Measurements from ENCODE around the gene ADAM22.

Gene ADAM22

DNA sequence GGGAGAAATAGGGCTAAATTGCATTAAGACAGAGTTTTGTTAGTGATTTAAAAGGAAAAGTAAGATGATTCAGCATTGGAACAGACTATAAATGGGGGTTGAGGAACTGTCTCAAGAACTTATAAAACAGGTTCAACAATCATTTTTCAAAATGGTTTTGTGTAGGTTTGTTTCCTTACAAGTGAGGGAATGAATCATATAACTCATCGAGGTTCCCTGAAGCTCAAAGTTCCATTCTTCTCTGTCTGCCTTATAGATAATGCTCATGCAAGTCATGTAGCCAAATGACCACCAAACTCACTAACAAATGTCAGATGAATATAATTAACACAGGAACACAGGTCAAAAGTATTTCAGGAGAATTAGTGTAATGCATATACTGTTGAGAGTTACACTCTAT lies 27.7 kb downstream of the ADAM22 start:
- DNase-seq: no peak

DNA sequence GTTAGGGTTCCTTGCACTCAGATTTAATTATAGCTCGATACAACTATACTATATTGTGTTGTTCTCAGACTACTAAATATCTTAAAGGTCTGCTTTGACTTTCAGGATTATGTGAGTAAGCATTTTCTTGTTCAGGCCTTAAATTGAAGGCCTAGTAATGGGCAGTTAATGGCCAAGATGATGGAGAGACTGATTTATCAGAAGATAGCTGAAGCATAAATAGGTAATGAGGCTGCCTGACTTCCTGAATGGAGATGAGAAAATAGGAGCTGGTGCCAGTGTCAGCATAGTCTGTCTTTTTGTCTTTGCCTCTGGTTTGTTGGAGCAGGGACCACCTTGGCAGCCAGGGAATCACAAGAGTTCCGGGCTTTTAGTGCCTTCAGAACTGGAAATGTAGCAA lies 32.2 kb downstream of the ADAM22 start:
- DNase-seq: no peak

DNA sequence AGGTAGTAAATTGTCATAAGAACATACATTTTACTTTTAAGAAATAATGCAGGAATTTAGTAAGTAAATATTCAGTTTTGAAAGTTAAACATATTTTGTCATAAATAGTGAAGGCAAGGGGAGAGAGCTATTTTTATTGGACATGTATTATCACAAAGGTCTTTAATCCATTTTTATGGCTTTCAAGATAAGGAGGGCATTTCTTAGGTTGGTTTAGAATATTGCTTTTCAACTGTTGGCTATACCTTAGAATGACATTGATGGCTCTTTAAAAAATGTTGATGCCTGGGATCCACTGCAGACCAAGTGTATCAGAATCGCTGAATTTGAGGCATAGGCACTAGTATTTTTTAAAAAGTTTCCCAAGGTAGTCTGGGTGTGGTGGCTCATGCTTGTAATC lies 34.0 kb downstream of the ADAM22 start:
- no peak for DNase-seq

DNA sequence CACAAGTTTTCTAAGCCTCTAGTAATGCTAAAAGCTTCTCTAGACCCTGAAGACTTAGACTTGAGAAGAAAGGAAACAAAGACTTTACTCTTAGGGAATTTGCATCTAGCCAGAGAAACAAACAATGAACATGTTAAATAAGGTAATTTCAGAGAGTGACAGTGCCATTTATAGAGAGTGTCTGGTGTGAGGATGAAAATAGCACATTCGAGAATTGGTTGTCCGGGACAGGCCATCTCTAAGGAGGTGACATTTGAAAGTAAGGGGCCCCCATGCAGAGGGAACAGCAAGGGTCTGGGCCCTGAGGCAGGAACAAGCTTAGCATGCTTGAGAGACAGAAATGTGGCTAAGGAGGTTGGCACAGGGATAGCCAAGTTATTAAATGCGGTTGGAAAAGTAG lies 48.1 kb downstream of the ADAM22 start:
- DNase-seq: no peak

DNA sequence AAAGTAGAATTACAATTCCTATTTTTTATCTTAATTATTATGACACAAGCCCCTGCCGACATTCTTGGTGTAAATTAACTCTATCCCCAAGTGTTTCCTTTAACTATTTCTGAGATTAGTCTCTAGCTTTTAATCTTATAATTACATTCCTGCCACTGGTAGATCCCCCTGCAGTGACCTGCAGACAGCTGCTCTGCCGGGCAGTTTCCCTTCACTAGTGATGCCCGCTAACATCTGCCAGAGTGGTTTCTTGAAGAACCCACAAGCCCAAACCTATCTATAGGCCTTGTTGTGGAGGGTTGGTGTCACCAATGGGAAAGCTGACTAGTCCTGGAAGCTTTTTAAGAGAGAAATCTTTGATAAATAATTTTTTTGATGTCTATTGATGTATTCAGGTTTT lies 50.0 kb downstream of the ADAM22 start:
- DNase-seq: no peak

DNA sequence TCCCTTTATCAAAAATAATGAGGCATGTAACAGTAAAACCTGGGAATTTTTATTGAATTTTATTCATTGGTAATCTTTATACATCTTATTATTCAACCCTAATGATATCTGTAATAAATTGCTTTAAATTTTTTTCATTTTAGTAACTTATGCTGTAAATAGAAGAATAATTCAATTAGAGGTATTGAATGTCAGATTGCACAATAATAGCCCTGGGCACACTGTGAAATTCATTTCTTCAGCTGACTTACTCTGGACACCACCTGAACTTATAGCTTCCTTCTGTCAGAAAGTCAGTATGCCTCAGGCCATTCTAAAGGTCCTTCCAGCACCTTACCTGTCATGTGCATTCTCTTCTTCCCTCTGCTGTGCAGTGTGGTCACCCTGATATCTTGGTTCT lies 59.2 kb downstream of the ADAM22 start:
- no peak for DNase-seq

DNA sequence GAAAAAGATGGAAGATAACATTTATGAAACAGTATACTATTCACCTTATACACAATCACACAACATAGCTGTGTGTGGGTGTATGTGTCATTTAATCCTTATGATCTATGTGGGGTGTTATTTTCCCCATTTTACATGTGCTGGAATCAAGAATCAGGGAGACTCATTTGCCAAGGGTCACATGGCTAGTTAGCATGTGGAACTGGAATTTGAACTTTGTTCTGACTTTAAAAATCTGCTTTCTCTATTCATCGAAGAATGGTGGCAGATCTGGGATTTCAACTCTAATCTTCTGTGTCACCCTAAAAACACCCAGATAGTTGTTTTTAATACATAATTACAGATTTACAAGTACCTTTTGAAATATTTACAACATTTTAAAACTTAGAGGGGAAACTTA lies 65.2 kb downstream of the ADAM22 start:
- DNase-seq: no peak

DNA sequence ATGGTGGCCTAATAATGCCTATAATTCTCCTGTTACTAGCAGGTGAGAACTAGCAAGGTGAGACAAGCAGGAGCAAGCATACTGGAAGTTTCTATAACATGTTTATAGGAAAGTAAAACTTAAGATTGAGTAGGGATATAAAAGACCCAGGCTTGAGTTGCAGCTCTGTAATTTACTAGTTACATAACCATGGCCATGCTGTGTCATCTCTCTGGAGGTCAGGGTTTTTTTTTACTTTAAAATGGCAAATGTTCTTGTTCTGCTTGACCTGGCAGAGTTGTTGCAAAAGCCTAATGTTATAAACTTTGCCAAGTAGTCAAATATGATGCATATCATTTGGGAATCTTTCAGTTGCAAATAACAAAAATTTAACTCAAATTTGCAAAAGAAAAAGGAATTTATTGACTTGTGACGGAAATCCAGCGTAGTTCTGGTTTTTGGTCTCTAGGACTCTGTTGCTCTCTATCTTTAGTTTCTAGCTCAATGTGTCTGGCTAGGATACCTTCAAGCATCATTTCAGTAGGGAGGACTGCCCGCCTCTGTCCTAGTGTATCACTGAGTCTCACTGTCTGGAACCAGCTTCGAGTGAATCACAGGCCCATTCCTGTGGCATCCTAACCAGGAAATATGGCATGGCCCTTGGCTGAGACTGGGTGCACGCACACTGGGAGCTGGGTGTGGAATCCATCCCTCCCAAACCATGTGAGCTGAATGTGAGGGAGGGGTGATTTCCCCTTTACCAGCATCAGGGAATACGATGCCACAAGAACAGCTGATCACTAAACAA lies 67.9 kb downstream of the ADAM22 start:
- DNase-seq: no peak

DNA sequence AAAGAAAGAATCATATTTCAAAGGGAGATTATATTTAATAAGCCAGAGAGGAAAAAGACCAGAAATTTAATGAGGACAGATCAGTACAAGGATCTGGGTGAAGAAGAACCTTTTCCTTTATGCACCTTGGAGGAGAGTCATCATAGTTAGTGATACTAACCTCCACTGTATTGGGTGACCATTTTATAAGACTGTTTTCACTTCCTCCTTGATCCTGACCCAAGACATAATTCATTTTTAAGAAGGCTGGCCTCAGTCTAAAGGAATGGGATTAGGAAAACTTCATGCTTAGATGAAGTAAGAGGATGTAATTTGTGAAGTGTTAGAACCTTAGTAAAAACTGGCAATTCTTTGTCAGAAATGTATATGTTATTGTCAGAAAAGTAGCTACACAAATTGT lies 68.6 kb downstream of the ADAM22 start:
- DNase-seq: no peak

DNA sequence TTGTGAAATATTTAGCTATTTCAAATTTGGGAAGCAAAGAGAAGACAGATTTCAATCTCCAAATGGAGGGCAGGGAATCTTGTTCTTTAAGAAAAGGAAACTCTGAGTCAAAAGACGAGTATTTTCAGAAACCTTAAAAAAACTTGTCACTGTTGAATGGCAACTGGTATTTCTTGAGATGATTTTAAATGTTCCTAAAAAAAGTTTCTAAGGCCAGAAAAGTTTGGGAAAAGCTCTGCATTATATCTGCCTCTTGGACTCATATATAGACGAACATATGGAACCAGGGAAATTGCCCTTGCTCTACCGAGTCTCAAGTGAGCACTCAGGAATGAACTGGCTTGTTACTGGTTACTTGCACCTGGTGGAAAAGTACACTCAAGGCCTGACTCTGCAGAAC lies 69.5 kb downstream of the ADAM22 start:
- DNase-seq: no peak

DNA sequence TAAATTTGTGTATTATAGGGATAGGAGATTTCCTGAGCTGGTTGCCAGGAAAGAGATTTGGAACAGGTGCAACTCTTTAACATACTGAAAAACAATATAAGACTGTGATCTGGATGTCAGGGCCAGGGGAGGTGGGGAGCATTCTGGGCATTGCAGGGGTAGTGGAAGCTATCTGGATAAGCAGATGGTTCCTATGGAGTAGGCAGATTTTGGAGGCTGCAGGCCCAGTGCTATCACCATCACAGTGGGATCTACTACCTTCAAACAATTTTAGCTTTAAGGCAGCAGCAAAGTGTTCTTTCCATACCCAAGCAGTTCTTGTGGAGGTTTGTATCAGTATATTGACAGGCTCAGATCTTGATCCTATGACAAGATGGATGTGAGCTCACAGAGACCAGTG lies 71.1 kb downstream of the ADAM22 start:
- DNase-seq: no peak

DNA sequence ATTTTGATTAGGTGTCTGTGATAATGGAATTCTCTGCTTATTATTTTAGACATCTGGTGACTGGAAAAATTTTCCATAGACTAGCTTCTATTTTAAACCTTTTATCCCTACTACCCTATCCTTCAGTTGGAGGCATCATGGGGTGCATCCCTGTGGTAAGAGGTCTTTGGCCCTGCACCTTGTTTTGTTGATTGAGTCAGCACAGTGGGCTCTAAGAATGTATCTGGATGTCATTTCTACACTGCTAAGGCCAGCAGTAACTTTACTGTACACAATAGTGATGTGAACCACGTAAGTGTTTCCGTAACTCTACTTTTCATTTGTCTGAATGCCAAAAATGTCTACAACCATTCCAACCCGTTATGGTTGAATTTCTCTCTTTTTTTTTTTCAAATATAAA lies 75.6 kb downstream of the ADAM22 start:
- no peak for DNase-seq

DNA sequence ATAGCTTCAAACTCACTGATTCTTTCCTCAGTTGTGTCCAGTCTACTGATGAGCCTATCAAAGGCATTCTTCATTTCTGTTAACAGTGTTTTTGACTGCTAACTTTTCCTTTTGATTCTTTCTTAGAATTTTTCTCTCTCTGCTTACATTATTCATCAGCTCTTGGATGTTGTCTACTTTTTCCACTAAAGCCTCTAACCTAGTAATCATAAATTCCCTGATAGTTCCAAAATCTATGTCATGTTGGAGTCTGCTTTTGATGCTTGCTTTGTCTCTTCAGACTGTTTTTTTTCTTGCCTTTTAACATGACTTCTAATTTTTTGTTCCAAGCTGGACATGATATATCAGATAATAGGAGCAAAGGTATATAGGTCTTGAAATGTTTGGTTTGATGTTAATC lies 78.0 kb downstream of the ADAM22 start:
- DNase-seq: no peak

DNA sequence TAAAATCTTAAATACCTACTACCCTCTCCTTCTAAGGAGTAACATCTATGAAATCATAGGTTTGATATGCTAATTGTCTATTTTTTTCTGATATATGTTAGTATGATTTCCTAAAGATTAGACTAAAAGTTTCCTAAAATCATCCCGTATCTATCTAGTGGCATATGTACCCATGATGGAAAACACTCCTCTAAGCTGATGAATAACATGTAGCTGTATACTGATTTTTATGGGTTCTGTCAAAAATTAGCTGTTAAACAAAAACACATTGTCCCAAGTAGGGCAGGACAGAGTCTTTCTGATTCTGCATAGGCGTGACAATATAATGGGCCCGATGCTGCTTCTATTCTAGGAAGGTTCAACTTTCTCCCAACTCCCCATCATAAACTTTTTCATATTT lies 79.9 kb downstream of the ADAM22 start:
- DNase-seq: no peak

DNA sequence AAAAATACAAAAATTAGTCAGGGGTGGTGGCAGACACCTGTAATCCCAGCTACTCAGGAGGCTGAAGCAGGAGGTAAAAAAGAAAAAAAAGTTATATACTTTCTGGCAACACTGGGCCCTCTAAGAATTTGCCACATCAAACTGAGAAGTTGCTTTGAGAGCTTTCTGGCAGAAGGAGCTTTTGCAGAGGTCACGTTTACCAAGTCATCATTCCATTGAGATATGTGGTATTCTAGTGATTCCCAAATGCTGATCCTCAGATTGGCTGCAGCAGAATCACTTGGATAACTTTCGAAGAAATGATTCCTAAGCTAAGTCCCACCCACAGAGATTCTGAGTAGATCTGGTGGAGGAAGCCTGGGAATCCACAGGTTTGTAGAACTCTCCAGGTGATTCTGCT lies 80.5 kb downstream of the ADAM22 start:
- DNase-seq: no peak

DNA sequence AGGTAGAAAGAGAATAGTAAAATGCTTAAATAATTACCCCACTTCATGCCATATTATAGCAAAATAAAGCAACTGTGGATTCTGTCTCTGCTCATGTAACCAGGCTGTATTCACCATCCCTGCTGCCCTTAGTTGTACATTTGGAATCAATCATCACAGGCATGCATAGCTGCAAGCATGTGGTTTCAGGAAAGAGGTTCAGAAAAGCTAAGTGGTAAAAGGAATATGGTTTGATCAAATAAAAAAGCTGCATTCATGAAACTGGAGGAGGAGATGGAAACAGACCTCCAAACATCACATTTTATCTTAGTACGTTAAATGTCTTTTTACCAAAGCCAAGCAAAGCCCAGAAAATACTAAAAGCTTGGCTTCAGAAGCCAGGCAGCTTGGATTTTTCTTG lies 81.3 kb downstream of the ADAM22 start:
- no peak for DNase-seq

DNA sequence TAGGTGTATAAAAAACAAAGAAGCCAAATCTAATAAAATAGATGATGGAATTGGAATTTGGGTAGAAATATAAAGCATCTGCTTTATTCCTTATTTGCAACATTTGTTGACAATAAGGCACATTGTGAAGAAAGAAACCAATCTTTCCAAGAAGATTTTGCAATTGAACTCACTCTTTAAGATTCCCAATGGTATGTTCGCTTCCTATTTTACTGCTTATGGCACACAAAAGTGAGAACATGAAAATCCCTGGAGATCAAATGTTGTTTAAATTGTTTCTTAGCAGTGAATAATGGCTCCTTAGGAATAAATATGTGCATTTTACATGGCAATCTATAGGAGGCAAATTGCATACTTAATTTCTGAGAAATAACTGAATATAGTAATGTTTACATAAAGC lies 84.5 kb downstream of the ADAM22 start:
- DNase-seq: no peak

DNA sequence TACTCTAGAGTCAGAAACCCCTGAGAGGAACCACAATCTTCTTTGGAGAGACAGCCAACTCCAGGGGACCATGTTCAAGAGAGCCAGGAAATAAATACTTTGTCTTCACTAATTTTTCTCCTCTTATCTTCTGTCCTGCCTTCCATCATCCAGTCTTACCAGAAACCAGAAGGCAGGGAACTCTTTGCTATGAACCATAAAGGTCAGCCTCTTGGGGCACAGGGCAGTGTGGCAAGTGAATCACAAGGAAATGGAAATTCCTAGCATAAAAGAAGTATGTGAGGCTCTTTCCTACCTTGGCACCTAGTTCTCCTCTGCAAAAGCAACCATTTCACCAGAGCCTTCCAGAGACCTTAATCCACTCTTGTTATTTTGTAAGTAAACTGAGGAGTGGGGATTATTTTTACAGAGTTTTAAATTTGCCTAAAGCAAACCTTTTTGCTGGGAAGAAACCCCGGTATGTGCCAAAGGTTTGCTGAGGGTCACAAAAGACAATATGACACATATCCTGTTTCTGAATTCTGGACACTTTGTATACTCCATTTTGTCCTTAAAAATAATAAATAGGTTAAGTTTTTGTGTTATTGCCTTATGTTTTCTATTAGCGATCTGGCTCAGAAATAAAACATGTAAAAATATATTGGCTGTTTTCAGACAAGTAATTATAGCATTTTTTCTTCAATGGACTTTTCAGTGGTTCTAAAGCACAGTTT lies 87.1 kb downstream of the ADAM22 start:
- no peak for DNase-seq

DNA sequence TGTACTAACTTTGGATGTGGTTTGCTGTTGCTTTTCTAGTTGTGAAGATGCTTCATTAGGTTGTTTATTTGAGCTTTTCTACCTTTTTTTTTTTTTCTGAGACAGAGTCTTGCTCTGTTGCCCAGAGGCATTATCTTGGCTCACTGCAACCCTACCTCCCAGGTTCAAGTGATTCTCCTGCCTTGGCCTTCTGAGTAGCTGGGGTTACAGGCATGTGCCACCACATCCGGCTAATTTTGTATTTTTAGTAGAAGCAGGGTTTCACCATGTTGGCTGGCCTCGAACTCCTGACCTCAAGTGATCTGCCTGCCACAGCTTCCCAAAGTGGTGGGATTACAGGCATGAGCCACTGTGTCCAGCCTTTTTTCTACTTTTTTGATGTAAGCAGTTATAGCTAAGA lies 93.7 kb downstream of the ADAM22 start:
- DNase-seq: no peak

DNA sequence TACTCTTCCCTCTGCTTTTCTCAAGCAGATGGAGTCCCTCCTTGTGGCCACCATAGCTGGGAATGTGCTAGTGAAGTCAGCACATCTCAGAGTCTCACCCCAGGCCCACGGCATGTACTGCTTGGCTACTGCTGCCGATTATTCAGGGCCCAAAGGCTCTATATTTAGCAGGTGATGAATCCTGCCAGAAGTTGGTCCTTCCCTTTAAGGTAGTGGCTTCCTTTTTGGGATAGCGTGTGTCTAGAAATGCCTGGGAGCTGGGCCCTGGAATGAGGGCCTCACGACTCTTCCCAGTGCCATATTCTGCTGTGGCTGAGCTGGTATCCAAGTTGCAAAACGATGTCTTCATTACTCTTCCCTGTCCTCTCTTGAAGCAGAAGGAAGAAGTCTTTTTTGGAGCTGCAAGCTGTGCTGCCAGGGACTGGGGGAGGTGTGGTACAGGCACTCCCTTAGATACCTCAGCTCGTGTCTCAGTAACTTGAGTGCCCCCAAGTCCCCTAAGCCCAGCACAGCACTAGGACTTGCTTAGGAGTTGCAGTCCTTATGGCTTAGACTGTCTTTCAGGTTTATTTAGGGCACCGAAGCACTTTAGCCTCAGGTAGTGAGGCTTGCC lies 100.1 kb downstream of the ADAM22 start:
- no peak for DNase-seq

DNA sequence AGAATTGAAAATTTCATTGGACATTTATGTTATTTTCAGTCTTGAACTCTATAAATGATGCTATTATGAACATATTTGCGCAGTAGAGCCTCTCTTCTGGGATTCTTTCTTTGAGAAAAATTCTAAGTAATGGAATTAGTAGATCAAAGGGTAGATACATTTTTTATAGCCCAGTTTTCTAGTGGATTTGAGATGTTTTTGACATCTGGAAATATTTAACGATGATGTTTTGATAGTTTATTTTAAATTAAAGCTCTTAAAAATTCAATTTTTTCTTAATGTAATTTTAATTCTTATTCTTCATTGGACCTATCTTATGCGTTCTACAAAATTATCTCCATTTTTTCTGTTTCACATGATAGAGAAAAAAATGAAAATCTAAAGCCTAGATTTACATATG lies 103.0 kb downstream of the ADAM22 start:
- DNase-seq: no peak

DNA sequence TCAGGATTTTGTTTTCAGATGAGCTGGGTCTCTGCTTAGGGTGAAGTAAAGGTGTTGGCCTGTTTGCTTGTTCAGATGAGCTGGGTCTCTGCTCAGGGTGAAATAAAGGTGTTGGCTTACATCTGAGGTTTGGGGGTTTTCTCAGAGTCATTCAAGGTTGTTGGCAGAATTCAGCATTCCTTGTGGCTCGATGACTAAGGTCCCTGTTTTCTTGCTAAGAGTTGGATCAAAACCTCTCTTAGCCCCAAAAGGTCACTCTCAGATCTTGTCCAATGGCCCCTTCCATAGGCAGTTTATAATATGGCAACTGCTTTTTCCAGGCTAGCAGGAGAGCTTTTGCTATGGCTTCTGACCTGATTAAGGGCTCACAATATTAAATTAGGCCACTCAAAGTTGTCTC lies 106.6 kb downstream of the ADAM22 start:
- DNase-seq: no peak

DNA sequence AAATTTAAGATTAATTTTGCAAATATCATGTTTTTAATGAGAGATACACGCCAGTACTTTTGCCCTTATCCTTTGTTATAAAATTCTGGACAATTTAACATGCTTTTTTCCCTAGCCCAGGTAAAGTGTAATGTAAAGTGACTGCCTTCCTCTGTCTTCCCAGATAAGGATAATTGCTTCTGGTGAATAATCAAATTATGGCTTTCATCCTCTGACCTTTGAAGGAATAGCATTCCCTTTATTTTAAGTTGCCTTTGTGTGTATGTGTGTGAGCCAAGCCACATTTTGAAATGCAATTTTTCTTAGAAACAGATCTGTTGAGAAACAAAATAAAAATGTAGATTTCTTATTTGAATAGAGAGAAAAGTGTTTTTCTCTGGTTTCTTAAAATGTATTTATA lies 107.5 kb downstream of the ADAM22 start:
- DNase-seq: no peak

DNA sequence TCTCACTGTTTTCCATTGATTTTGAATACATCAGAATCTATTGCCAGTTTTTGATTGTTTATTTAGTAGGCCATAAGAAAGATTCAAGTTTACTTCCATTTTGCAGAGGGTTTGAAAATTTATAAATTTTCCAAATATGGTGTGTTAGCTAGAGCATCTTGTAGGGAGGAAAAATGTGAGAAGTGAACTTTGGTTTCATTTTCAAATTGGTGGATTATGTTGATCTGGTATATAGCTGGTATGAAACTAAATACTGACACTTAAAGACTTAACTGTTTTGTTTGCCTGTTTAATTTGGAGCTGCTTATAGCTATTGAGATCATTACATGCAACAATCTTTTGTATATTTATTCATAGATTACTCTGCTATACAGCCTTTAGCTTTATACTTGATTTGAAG lies 108.1 kb downstream of the ADAM22 start:
- no peak for DNase-seq

DNA sequence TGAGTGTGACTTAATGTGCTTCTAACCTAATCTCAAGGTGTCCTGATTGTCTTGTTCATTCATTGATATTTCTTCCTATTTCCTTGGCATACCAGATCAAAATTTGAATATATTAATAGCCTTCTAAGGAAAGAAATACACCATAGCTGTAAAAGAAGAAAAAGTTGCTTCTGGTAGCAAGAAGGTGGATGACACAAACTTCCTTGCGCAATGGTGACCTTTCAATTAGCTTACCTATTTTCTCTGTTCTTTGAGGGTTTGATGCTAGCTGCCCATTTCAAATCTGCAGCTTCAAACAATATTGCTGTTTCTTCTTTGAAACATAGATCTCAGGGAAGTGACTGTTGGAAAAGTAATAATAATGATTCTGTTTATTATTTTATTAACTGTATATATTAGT lies 108.8 kb downstream of the ADAM22 start:
- DNase-seq: no peak
